Astrocyte of the cerebellum (primary cell): Measurements from ENCODE around the gene SERPINA1.

Experiments
- DNase-seq: peaks from one replicate; pipeline ENCODE4 v3.0.0-alpha.2; 2011; ENCODE audit warnings: low read depth
- H3K4me3 ChIP-seq: 2 replicates; pipeline ENCODE4 v1.5.1; 2011; ENCODE audit warnings: mild to moderate bottlenecking, low read depth, low read length, moderate library complexity
- in situ Hi-C: cut with HindIII; loops from 2 replicates; pipeline ENCODE4 v1.10.0; 2017; ENCODE audit warnings: low sequenced_read_pairs
- TF ChIP-seq, protein P1 (sequence below): IDR thresholded peaks from 2 replicates; pipeline ENCODE4 v1.5.1; 2012; ENCODE audit warnings: low read length, low read depth, moderate library complexity, mild to moderate bottlenecking; ENCODE audit errors: missing control alignments

SERPINA1 gene

GRCh38 chr14:94389731-94390371, 1.4 kb upstream of the SERPINA1 start:
- TF ChIP-seq, protein P1, sequence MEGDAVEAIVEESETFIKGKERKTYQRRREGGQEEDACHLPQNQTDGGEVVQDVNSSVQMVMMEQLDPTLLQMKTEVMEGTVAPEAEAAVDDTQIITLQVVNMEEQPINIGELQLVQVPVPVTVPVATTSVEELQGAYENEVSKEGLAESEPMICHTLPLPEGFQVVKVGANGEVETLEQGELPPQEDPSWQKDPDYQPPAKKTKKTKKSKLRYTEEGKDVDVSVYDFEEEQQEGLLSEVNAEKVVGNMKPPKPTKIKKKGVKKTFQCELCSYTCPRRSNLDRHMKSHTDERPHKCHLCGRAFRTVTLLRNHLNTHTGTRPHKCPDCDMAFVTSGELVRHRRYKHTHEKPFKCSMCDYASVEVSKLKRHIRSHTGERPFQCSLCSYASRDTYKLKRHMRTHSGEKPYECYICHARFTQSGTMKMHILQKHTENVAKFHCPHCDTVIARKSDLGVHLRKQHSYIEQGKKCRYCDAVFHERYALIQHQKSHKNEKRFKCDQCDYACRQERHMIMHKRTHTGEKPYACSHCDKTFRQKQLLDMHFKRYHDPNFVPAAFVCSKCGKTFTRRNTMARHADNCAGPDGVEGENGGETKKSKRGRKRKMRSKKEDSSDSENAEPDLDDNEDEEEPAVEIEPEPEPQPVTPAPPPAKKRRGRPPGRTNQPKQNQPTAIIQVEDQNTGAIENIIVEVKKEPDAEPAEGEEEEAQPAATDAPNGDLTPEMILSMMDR, result no peak
- DNase-seq, result no peak
- in situ Hi-C loops, result no loop called here
- H3K4me3 ChIP-seq, result no peak overlapping the region

- in situ Hi-C loops, result no loop called here
- no peak for DNase-seq
- TF ChIP-seq, protein P1, result no peak
- no peak overlapping the region for H3K4me3 ChIP-seq
Measured at GRCh38 chr14:94389104-94389469, 685 bp upstream of the SERPINA1 start.

DNA sequence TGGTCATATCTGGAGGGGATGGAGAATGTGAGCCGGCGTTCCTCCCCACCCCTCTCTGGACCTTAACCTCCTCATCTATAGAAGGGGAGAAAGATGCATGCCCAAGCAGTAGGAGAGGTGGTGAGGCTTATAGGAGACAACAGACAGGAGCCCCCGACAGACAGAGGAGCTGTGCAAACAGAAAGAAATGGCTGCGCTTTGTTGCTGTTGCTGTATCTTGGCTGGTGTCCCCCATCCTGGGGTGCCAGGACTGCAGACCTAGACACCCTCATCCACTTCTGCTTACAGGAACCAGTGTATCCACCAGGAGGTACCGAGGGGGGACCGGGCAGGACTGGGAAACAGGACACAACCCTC, 397 bp downstream of the SERPINA1 start:
- no peak for DNase-seq
- no peak overlapping the region for H3K4me3 ChIP-seq
- in situ Hi-C loops, result no loop called here
- TF ChIP-seq, protein P1, result no peak

- DNase-seq, result no peak
- H3K4me3 ChIP-seq, result no peak overlapping the region
- TF ChIP-seq, protein P1, result no peak
- in situ Hi-C loops, result no loop called here
Measured at GRCh38 chr14:94387051-94388026, 1.1 kb downstream of the SERPINA1 start.

DNA sequence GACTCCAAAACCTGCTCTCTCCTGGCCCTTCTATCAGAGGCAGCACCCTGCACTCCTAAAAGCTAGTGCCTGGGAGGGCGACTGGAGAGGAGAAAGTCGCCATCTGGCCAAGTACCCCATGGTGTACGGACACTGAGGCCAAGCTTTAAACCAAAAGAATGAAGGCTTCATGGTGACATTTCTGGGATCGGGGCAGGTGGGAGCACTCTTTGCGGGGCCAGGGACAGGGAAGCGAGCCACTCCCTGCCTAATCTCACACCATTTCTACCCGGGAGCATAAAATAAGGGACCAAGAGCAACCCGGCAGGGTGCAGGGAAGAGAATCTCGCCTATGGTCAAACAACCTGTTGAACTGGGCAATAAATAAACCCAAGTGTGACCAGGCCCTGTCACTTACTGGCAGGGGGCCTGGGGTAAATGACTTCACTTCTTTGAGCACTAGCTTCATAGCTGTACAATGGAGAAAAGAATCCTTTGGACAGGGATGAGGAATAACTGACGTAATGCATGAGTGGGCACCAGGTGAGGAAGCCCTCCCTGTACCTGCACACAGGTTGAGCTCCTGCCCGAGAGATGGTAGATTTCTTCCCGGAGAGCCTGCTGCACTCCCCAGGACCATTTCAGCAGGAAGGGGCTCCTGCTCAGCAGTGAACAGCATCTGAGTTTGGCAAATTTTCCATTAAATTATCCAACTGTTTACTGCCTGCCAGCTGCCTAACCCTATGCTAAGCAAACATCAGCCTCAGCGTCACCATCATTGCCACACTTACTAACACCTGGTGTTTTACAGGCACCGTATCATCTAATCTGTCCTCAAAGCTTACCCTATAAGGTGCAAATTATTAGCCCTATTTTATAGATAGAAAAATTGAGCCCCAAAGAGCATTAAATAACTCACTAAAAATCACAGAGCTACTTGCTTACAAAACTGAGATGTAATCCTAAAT, 2.0 kb downstream of the SERPINA1 start:
- DNase-seq, result no peak
- in situ Hi-C loops, result no loop called here
- H3K4me3 ChIP-seq, result no peak overlapping the region
- TF ChIP-seq, protein P1, result no peak

- no peak overlapping the region for H3K4me3 ChIP-seq
- TF ChIP-seq, protein P1, result no peak
- no peak for DNase-seq
- in situ Hi-C loops, result no loop called here
Measured at GRCh38 chr14:94385553-94386057, 2.8 kb downstream of the SERPINA1 start.
